ENCODE results near the gene CYP2W1. TPM values are rescaled to one million over a fixed set of nuclear protein-coding genes. Genes with fewer than 3 reads are reported as not detected.

CYP2W1 gene
- total RNA-seq, 1 experiment from 2014 or later, result not detected

DNA sequence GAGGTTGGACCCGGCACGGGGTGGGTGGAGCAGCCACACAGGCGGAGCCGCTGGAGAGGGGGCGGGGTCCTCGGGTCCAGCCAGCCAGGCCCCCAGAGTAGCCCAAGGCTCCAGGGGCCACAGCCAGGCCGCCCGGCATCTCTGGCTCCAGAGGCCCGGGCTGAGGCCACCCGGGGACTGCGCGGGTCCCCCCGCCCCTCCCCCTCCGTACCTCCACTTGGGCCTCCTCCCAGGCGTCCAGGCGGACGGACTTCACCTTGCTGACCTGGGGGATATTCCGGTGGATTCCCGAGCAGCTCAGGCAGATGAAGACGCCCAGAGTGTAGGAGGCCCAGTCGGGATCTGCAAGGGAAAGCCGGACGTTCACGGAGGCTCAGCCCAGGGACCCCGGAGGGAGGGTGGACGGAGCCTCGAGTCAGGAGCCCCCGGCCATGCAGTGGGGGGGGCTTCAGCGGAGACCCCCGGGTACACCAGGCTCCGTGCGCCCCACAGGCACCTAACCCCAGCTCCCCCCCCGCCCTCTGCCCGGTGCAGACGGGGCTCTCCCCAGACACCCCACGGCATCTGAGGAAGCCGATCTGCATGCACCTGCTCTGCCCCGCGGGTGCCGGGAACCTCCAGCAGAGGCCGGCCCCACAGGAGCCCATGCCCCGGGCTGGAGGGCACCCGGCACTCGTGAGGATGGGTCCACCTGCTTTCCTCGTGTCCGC is 47.7 kb upstream of the CYP2W1 start:
- no peak for DNase-seq
- Histone ChIP-seq H3K27ac (peak overlapping the region; percentile 89; the same call in 1 of the 2 replicates), H3K4me2 (peak overlapping the region; percentile 70; the same call in 1 of the 2 replicates), H3K9me2 (ENCODE audit: insufficient read depth) (no peaks in the 10 kb centered on the region), H3K79me2 (ENCODE audit: low read depth) (no peaks in the 10 kb centered on the region), H4K20me1 (ENCODE audit: insufficient read depth) (no peaks in the 10 kb centered on the region), H3K4me3 (no peak overlapping the region), H2AFZ (no peak overlapping the region), H3F3A (ENCODE audit: insufficient read depth, low read depth) (peaks cover 34% of the 10 kb centered on the region), H3K36me3 (ENCODE audit: low read depth) (no peaks in the 10 kb centered on the region), H3K9me3 (ENCODE audit: insufficient read depth, low read depth) (no peaks in the 10 kb centered on the region), H3K27me3 (ENCODE audit: insufficient read depth, low read depth) (no peaks in the 10 kb centered on the region), H3K4me1 (replicated peaks; ENCODE audit: insufficient read depth) (peaks cover 13% of the 10 kb centered on the region)
- BruUV-seq (replicated peaks), result no TSS peak
- POLR2A ChIA-PET (ENCODE audit: unreplicated experiment), result no interaction called here
- CTCF ChIA-PET, result no interaction called here
- intact Hi-C loops (cut with micrococcal nuclease; ENCODE audit: unreplicated experiment), result no loop called here
- TF ChIP-seq CTCF (conservative IDR thresholded peaks at IDR 0.05) (no peak), EZH2 (IDR thresholded peaks at IDR 0.05; ENCODE audit: low read depth) (no peak)

GRCh38 chr7:935874-936385 is 47.1 kb upstream of the CYP2W1 start:
- TSS peak; percentile 21 for BruUV-seq (replicated peaks)
- no peak for DNase-seq
- Histone ChIP-seq H3K4me2 (peak overlapping the region; percentile 70), H3K79me2 (ENCODE audit: low read depth) (no peaks in the 10 kb centered on the region), H2AFZ (no peak overlapping the region), H3K9me2 (ENCODE audit: insufficient read depth) (no peaks in the 10 kb centered on the region), H3K27ac (peak overlapping the region; percentile 89), H3K4me1 (replicated peaks; ENCODE audit: insufficient read depth) (peaks cover 13% of the 10 kb centered on the region), H3K27me3 (ENCODE audit: insufficient read depth, low read depth) (no peaks in the 10 kb centered on the region), H4K20me1 (ENCODE audit: insufficient read depth) (no peaks in the 10 kb centered on the region), H3K9me3 (ENCODE audit: insufficient read depth, low read depth) (no peaks in the 10 kb centered on the region), H3K4me3 (peak overlapping the region; percentile 45; the same call in 1 of the 2 replicates), H3F3A (ENCODE audit: insufficient read depth, low read depth) (peaks cover 37% of the 10 kb centered on the region), H3K36me3 (ENCODE audit: low read depth) (no peaks in the 10 kb centered on the region)
- intact Hi-C loops (cut with micrococcal nuclease; ENCODE audit: unreplicated experiment), result loop anchor here (1.0 kb wide), 3 partner anchors 9 to 17 kb away; no protein-coding TSS in a partner anchor
- ChIA-PET POLR2A (ENCODE audit: unreplicated experiment) (no interaction called here), CTCF (no interaction called here)
- TF ChIP-seq CTCF (conservative IDR thresholded peaks at IDR 0.05), result no peak
- no peak for TF ChIP-seq EZH2 (IDR thresholded peaks at IDR 0.05; ENCODE audit: low read depth)

GRCh38 chr7:936386-937054 is 46.5 kb upstream of the CYP2W1 start:
- Histone ChIP-seq H2AFZ (no peak overlapping the region), H3K4me2 (peak overlapping the region; percentile 70), H3K9me2 (ENCODE audit: insufficient read depth) (no peaks in the 10 kb centered on the region), H3K9me3 (ENCODE audit: insufficient read depth, low read depth) (0 out of 2 replicates have a peak, but pooled peaks cover 1% of the 10 kb centered on the region), H3K4me1 (replicated peaks; ENCODE audit: insufficient read depth) (peaks cover 13% of the 10 kb centered on the region), H3F3A (ENCODE audit: insufficient read depth, low read depth) (peaks cover 38% of the 10 kb centered on the region), H3K79me2 (ENCODE audit: low read depth) (no peaks in the 10 kb centered on the region), H3K4me3 (peak overlapping the region; percentile 45; the same call in 1 of the 2 replicates), H3K36me3 (ENCODE audit: low read depth) (no peaks in the 10 kb centered on the region), H3K27ac (peak overlapping the region; percentile 89), H3K27me3 (ENCODE audit: insufficient read depth, low read depth) (no peaks in the 10 kb centered on the region), H4K20me1 (ENCODE audit: insufficient read depth) (no peaks in the 10 kb centered on the region)
- DNase-seq, result peak; percentile 95 to 96
- TF ChIP-seq EZH2 (IDR thresholded peaks at IDR 0.05; ENCODE audit: low read depth) (no peak), CTCF (conservative IDR thresholded peaks at IDR 0.05) (no peak)
- intact Hi-C loops (cut with micrococcal nuclease; ENCODE audit: unreplicated experiment), result loop anchor here (1.0 kb wide), 3 partner anchors 9 to 17 kb away; no protein-coding TSS in a partner anchor
- ChIA-PET CTCF (no interaction called here), POLR2A (ENCODE audit: unreplicated experiment) (no interaction called here)
- BruUV-seq (replicated peaks), result TSS peak; percentile 94

All from PC-9 (cell line).